ENCODE data around the gene NUDT16L1.

GRCh38 chr16:4693296-4693955, at the start of gene NUDT16L1:
- TF ChIP-seq POLR2AphosphoS5 (IDR thresholded peaks at IDR 0.05; ENCODE audit: low read depth, low read length) = peak; percentile 93
- peak; percentile 96 for TF ChIP-seq POLR2A (IDR thresholded peaks at IDR 0.05; ENCODE audit: low read depth, low read length)

All from GM12892 (cell line).